OCI-LY7 (cell line): ENCODE results near the gene SALL3. TPM values are rescaled to one million over a fixed set of nuclear protein-coding genes. Genes with fewer than 3 reads are reported as not detected.

Experiments
- BruUV-seq: library from RNA; stranded (reverse); fragments of 400-500 nt; replicated peaks from 2 replicates; lab custom pipeline; 2021; lab: Mats Ljungman, UMichigan
- CTCF ChIA-PET: fragments of 300-600 bp; sonication (Branson Sonifier 250); formaldehyde crosslinking; loops from one replicate; lab custom pipeline; 2022; ENCODE audit warnings: antibody characterized with exemption; ENCODE audit not compliant: unreplicated experiment; lab: Charles Lee
- POLR2A ChIA-PET: fragments of 300-600 bp; sonication (Branson Sonifier 250); formaldehyde crosslinking; loops from one replicate; lab custom pipeline; 2022; ENCODE audit warnings: antibody characterized with exemption; lab: Charles Lee
- DNase-seq: peaks from one replicate; pipeline ENCODE4 v3.0.0-alpha.2; 2015; ENCODE audit warnings: low spot score
- H2AFZ ChIP-seq: fragments of 200-600 bp; sonication (generic), shearing (Covaris generic); 2 replicates; pipeline ENCODE4 v1.6.1; 2014; ENCODE audit warnings: mild to moderate bottlenecking, antibody characterized with exemption, low read length, moderate library complexity
- H3K27ac ChIP-seq: fragments of 200-600 bp; sonication (generic); 2 replicates; pipeline ENCODE4 v1.5.1; 2014; ENCODE audit warnings: mixed run types, low read depth, mild to moderate bottlenecking, moderate library complexity, low read length, inconsistent platforms; ENCODE audit not compliant: poor library complexity, severe bottlenecking
- H3K36me3 ChIP-seq: fragments of 200-600 bp; sonication (generic); 2 replicates; pipeline ENCODE4 v1.6.1; 2014; ENCODE audit warnings: mild to moderate bottlenecking, antibody characterized with exemption, low read length, moderate library complexity, mixed read lengths; ENCODE audit not compliant: insufficient read depth
- H3K4me1 ChIP-seq: fragments of 200-600 bp; sonication (generic); 2 replicates; pipeline ENCODE4 v1.5.1; 2014; ENCODE audit warnings: mild to moderate bottlenecking, low read length; ENCODE audit not compliant: insufficient read depth, poor library complexity, severe bottlenecking
- H3K4me2 ChIP-seq: fragments of 200-600 bp; sonication (generic); 2 replicates; pipeline ENCODE4 v1.6.1; 2014; ENCODE audit warnings: mild to moderate bottlenecking, low read length
- H3K4me3 ChIP-seq: fragments of 200-600 bp; sonication (generic); 2 replicates; pipeline ENCODE4 v1.5.1; 2014; ENCODE audit warnings: mild to moderate bottlenecking, low read depth, low read length; ENCODE audit not compliant: poor library complexity, severe bottlenecking
- H3K79me2 ChIP-seq: fragments of 200-600 bp; sonication (generic); 2 replicates; pipeline ENCODE4 v1.6.1; 2016; ENCODE audit warnings: low read depth, mild to moderate bottlenecking, low read length, moderate library complexity, mixed read lengths; ENCODE audit not compliant: insufficient read depth
- H3K9me2 ChIP-seq: fragments of 200-600 bp; sonication (generic); 2 replicates; pipeline ENCODE4 v1.6.1; 2016; ENCODE audit warnings: mild to moderate bottlenecking, low read length, mixed read lengths; ENCODE audit not compliant: insufficient read depth
- H3K9me3 ChIP-seq: fragments of 200-600 bp; sonication (generic); 2 replicates; pipeline ENCODE4 v1.6.1; 2014; ENCODE audit warnings: mild to moderate bottlenecking, mixed run types, low read length, mixed read lengths
- H4K20me1 ChIP-seq: fragments of 200-600 bp; sonication (generic); 2 replicates; pipeline ENCODE4 v1.6.1; 2014; ENCODE audit warnings: mild to moderate bottlenecking, antibody characterized with exemption, low read length, moderate library complexity, mixed read lengths; ENCODE audit not compliant: insufficient read depth
- CTCF ChIP-seq: fragments of 200-600 bp; sonication (generic); conservative IDR thresholded peaks from 2 replicates; pipeline ENCODE4 v1.5.1; 2014; ENCODE audit warnings: mild to moderate bottlenecking, antibody characterized with exemption, low read length, moderate library complexity, mixed read lengths
- EZH2phosphoT487 ChIP-seq: fragments of 200-600 bp; sonication (generic); IDR thresholded peaks from 2 replicates; pipeline ENCODE4 v1.6.1; 2018; ENCODE audit warnings: low read depth, borderline replicate concordance, mild to moderate bottlenecking, mixed run types, antibody characterized with exemption, low read length, moderate library complexity, mixed read lengths
- intact Hi-C: fragments of 100-400 bp; cut with micrococcal nuclease; formaldehyde crosslinking; loops from one replicate; pipeline ENCODE4 v1.10.0; 2022; ENCODE audit not compliant: unreplicated experiment
- total RNA-seq, 2 experiments: library from RNA; depleted of rRNA in 1 of 2; stranded (reverse); fragments of >200 nt in 1 of 2; shearing (Covaris generic) in 1 of 2; gene quantifications; 2 replicates each; pipeline ENCODE4 v1.2.3, GENCODE V29; 2014 to 2022

Gene SALL3
- total RNA-seq, 2 experiments from 2014 or later: not detected

- Histone ChIP-seq H4K20me1 (no peaks in the 10 kb centered on the region), H2AFZ (no peak overlapping the region), H3K4me2 (no peak overlapping the region), H3K36me3 (no peaks in the 10 kb centered on the region), H3K4me3 (no peak overlapping the region), H3K9me3 (no peaks in the 10 kb centered on the region), H3K79me2 (no peaks in the 10 kb centered on the region), H3K9me2 (no peaks in the 10 kb centered on the region), H3K27ac (no peak overlapping the region), H3K4me1 (no peaks in the 10 kb centered on the region)
- TF ChIP-seq CTCF (no peak), EZH2phosphoT487 (no peak)
- POLR2A ChIA-PET: no interaction called here
- intact Hi-C loops: no loop called here
- no TSS peak for BruUV-seq
- no peak for DNase-seq
- CTCF ChIA-PET: no interaction called here
These were observed 26.0 kb downstream of the SALL3 start for GRCh38 chr18:79005653-79006052.

GRCh38 chr18:79006106-79006795, 26.6 kb downstream of the SALL3 start:
- no peaks in the 10 kb centered on the region for H3K9me2 ChIP-seq
- TF ChIP-seq EZH2phosphoT487 (no peak), CTCF (no peak)
- H3K36me3 ChIP-seq: no peaks in the 10 kb centered on the region
- no peaks in the 10 kb centered on the region for H3K9me3 ChIP-seq
- no peak overlapping the region for H3K4me3 ChIP-seq
- no peaks in the 10 kb centered on the region for H3K79me2 ChIP-seq
- CTCF ChIA-PET: no interaction called here
- intact Hi-C loops: no loop called here
- no peak overlapping the region for H3K27ac ChIP-seq
- H3K4me1 ChIP-seq: no peaks in the 10 kb centered on the region
- DNase-seq: no peak
- no peaks in the 10 kb centered on the region for H4K20me1 ChIP-seq
- BruUV-seq: no TSS peak
- H3K4me2 ChIP-seq: no peak overlapping the region
- no peak overlapping the region for H2AFZ ChIP-seq
- POLR2A ChIA-PET: no interaction called here

GRCh38 chr18:79007440-79007839, 27.8 kb downstream of the SALL3 start:
- Histone ChIP-seq H3K9me3 (no peaks in the 10 kb centered on the region), H2AFZ (no peak overlapping the region), H3K79me2 (no peaks in the 10 kb centered on the region), H3K4me2 (no peak overlapping the region), H3K36me3 (no peaks in the 10 kb centered on the region), H4K20me1 (no peaks in the 10 kb centered on the region), H3K9me2 (no peaks in the 10 kb centered on the region), H3K27ac (no peak overlapping the region), H3K4me3 (no peak overlapping the region), H3K4me1 (no peaks in the 10 kb centered on the region)
- no TSS peak for BruUV-seq
- TF ChIP-seq EZH2phosphoT487 (no peak), CTCF (no peak)
- intact Hi-C loops: no loop called here
- POLR2A ChIA-PET: no interaction called here
- CTCF ChIA-PET: no interaction called here
- DNase-seq: no peak
